Fibroblast of skin of right biceps (primary cell): ENCODE results near the gene TPRG1.
A peak's percentile ranks its signal among the peaks of the same experiment; 100 is the strongest.

Experiments used
- DNase-seq: peaks from one replicate; pipeline ENCODE4 v3.0.0-alpha.2; 2013

The TPRG1 gene

DNA sequence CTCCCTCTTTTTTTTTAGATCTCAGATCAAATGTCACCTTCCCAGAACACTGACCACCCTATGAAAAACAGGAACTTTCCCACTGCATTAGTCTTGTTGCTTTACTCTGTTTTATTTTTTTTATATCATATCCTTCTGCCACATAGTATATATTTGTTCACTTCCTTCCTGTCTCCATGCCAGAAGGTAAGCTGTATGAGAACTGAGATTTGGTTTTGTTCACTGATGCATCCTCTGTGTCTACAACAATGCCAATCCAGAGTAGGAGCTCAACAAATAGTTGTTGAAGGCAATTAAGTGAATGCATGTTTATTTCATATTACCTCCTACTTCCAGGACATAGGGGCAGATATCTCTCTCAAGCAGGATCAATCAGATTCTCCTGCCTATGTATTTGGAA, 114.4 kb downstream of the TPRG1 start:
- DNase-seq = no peak

GRCh38 chr3:189286916-189287315, 115.1 kb downstream of the TPRG1 start:
- no peak for DNase-seq

DNA sequence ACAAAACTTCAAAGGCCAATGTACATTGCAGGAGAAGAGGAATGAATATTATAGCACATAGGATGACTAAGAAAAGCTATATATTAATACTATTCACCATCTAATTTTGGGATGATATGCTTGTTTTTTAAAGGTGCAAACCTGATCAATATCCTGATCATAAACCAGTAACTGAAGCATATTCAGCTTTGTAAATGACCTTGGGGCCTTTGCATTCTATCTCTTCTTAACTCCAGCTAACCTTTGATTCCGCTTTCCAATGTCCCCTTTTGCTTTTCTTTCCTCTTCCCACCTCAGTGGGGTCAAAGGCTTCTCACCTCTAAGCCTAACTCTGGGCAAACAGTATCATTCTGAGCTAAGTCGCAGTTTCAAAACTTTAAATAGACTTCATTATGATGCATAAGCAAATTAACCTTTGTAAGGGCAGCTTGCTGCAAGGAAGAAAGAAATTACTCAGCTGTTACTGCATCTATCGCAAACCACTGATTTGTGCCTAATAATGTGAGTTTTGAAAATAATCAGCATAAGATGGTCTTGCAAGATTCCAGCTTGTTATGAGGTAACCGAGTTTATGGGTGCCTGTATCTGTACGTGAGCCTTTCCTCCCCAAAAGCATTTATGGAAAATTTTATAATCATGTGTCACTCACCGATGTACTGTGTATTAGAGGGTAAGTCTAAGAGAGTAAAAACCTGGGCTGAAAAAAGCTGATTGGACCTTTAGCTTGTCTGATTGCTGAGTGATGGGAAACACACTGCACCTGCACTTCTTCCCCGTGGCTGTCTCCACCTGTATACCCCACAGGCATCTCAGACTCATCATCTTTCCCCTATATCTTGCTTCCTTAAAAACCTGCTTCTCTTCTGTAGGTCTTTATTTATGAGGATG, 116.8 kb downstream of the TPRG1 start:
- DNase-seq = no peak

- DNase-seq = no peak
These were observed 117.5 kb downstream of the TPRG1 start for GRCh38 chr3:189289251-189289650.

DNA sequence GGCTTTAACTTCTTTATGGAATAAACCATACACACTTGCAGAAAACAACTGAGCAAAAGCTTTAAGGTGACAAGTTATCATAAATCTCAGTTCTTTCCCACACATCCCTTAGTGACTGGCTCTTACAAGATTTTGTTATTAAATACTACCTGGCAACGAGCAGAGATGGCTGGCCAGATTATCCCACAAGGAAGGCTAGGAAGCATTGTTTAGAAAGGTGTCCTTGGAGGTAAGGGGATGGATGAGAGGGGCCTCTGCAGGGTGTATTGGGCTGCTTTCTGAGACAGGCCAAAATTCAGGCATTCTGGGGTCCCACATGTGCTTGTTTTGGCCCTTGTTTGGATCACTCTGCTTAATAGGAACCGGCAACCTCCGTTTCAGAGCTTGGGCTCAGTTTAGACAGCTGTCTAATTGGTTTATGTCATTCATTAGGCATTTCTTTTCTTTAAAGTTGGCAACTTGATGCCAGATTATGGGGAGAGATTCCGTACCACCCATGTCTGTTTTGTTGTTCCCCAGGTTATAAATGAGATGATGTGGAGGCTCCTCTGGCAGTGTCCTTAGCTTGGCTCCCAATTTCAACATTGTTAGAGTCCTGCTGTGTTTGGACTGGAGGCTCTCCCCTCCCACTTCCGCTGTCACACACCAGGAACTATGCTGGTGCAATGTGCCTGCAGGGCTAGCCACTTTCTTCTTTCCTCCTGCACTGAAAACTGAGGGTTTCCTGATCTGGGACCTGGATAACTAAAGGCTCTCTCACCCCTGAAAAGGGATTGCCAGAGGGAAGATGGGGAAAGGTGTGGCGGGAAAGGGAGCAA, 121.1 kb downstream of the TPRG1 start:
- DNase-seq = no peak

- DNase-seq = no peak
These were observed 122.9 kb downstream of the TPRG1 start for GRCh38 chr3:189294649-189295048.

- DNase-seq = no peak
These were observed 123.3 kb downstream of the TPRG1 start for GRCh38 chr3:189295089-189295488.

DNA sequence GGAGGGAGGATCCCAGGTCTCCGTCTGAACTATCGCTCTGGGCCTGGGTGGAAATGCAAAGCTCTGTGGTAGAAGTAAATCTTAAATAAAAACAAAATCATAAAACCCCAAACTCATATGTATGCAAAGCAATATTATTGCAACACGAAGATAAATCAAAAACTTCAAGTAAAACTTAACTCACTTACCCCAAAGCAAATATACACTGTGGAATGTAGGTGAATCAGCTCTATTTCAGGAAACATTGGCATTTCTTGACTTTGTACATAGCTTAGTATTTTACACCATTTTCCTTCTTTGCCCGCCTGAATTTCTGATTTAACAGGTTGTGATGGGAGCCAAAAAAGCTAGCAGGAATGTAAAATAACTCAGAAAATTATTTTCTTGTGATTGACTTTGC, 126.2 kb downstream of the TPRG1 start:
- peak; percentile 49 for DNase-seq

GRCh38 chr3:189298469-189299375, 127.0 kb downstream of the TPRG1 start:
- peak; percentile 31 for DNase-seq

DNA sequence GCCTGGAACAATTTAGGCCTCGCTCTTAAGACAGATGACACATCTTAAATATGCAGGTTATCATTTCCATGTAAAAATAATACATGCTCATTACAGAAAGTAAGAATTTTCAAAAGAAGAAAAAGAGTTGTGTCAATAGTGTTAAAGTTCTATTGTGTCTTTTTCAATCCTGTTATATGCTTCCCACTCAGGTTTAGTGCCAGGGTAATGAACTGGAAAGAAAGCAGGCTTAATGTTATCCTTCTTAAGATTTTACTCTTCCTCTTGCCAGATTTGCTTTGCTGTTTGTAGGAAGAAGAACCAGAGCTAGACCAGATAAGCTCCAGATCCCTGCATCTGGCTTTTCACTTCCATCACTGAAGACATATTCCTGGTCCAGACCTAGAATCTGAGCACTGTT, 128.6 kb downstream of the TPRG1 start:
- DNase-seq = no peak

GRCh38 chr3:189301479-189301878, 129.7 kb downstream of the TPRG1 start:
- DNase-seq = no peak

DNA sequence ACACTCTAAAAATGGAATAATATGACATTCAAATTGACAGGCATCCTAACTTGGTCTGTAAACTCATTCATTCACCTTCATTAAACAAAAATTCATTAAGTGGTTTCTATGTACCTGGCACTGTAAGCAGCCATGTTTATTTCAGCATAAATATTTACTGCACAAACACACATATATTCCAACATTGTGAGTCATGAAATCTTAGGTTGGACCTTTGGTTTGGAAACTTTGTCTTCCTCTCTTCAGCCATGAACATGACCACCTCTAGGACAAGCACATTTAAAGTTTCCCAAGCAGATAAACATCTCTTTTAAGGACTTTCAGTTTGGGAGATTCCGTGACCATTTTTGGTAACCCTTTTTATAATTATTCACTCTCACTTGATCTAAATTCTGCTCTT, 131.8 kb downstream of the TPRG1 start:
- DNase-seq = no peak

GRCh38 chr3:189304465-189305351, 132.9 kb downstream of the TPRG1 start:
- DNase-seq = peak; percentile 63

GRCh38 chr3:189305412-189305811, 133.6 kb downstream of the TPRG1 start:
- DNase-seq = peak; percentile 50

GRCh38 chr3:189307963-189308362, 136.2 kb downstream of the TPRG1 start:
- DNase-seq = no peak

DNA sequence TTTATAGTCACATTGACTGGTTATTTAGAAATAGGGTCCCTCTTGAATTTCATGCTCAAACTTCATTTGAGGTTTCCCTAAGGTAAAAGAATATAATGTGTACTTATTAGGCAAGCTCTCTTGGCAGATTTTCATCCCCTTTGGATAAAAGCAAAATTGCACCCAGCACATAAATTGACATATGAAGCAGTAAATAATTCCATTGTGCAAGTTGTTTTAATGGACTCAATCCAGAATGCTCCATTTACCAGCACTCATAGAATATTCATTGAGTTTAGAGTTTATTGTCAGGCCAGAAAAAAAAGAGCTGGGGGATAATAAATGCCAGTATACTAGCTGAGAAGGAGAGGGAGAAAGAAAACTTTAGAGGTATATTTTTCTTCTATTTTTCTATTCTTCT, 136.8 kb downstream of the TPRG1 start:
- DNase-seq = no peak

- DNase-seq = no peak
These were observed 137.7 kb downstream of the TPRG1 start for GRCh38 chr3:189309400-189309975.

DNA sequence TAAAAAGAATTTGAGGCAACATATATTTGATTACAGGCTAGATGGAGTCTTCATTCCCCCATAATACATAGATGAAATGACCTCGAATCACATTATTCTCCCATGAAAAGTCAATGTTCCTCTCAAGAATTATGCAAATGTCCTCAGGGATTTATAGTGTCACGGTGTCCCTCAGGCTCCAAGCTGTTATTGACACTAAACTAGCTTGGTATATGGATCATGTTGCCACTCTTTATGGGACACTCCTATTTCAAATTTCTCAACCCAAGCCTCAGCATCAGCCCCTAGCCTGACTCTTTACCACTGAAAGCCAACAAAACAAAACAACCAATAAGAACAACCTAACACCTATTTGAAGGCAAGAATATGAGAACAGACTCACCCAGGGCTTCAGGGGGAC, 139.8 kb downstream of the TPRG1 start:
- DNase-seq = no peak

DNA sequence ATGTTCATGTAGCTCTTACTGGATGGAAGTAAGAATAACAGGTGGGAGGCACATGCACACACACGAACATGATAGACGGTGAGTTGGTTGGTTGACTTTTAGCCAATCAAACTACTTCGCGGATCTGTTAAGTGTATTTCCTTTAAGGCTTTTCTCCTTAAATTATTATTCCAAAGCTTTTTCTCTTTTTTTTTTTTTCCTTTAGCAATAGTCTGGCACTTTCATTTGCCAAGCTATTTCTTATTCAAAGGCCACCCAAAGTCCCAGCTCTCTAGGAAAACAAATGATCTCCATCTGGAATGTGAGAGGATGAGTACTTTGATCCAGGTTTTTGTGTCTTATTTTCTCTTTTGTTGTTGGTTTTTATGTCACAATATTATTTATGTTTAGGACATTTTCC, 141.1 kb downstream of the TPRG1 start:
- no peak for DNase-seq

GRCh38 chr3:189316296-189317019, 144.7 kb downstream of the TPRG1 start:
- DNase-seq = no peak

DNA sequence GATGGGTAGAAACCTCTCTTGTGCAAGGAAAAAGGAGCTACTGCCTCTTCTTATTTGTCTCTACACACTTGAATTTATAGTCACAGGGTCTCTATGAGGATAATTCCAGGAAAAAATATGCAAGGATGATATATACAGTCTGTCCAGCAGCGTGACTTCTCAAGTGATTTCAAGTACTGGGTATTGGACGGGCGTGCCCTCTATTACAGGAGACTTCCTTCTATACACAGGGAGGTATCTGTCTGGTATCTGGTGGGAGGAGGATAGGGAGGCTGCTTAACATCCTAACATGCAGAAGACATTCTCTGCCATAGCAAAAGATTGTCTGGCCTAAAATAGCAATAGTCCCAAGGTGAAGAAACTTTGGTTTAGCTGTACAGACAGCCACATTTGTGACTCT, 146.1 kb downstream of the TPRG1 start:
- no peak for DNase-seq
